GM19455 (cell line): ENCODE results near the gene CACNA2D4.

ENCODE experiments used
- ATAC-seq: cut with Tn5 transposase; IDR thresholded peaks from one replicate; pipeline ENCODE4 v1.9.1; 2021; ENCODE audit not compliant: unreplicated experiment

CACNA2D4 gene

DNA sequence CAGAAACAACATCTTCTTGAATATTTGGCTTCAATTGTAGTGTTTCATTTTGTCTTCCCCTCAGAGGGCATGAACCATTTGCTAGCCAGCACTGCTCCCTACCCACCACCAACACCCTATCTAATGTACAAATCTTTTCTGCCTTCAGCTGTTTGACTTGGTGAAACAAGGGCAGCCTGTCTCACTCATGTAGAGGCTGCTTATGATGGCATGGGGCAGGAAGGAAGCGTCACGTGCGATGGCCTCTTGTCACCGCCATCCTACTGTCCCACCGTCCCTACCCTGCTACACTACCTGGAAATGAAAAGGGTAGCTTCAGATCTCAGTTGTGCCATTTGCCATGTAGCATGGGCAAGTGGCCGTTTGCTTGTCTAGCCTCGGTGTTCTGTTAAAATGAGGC, 128.0 kb downstream of the CACNA2D4 start:
- ATAC-seq: no peak

DNA sequence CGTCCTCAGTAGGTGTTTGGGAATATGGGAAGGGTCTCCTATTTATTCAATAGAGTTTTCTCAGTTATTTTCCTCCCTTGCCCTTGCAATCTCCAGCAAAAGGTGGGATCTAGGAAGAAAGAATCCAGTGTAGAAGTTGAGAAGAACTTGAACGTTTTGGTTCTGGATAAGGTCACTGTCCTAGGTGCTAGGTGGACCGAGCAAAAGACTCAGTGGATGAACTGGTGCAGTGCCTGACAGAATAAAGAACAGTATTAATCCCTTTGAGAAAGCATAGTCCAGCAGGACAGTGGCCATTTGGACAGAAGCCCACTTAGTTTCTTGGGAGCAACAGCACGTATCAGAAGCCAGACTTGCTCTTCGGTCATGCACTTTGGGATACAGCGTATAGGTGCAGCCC, 130.7 kb downstream of the CACNA2D4 start:
- ATAC-seq: no peak

- ATAC-seq: no peak
Measured at GRCh38 chr12:1782215-1782614, 136.2 kb downstream of the CACNA2D4 start.

GRCh38 chr12:1781772-1782171, 136.7 kb downstream of the CACNA2D4 start:
- no peak for ATAC-seq

DNA sequence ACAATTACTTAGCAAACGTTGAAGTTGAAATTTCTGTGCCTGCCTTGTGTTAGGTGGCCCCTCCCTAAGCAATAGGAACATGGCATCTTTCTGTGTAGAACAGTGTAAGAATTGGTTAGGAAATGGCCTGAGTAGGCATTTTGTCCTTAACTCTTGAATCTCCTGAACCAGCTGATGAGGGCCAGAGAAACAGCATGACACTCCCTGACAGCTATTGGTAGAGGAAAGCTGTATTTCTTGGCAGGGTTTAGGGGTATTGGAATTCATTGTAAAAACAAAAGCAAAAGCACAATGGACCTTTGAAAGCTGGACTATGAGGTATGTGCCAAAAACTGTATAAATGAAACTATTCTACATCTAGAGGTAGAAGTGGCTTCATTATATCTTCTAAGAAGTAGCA, 138.7 kb downstream of the CACNA2D4 start:
- no peak for ATAC-seq

GRCh38 chr12:1778911-1779310, 139.5 kb downstream of the CACNA2D4 start:
- no peak for ATAC-seq

GRCh38 chr12:1777798-1778197, 140.7 kb downstream of the CACNA2D4 start:
- no peak for ATAC-seq

DNA sequence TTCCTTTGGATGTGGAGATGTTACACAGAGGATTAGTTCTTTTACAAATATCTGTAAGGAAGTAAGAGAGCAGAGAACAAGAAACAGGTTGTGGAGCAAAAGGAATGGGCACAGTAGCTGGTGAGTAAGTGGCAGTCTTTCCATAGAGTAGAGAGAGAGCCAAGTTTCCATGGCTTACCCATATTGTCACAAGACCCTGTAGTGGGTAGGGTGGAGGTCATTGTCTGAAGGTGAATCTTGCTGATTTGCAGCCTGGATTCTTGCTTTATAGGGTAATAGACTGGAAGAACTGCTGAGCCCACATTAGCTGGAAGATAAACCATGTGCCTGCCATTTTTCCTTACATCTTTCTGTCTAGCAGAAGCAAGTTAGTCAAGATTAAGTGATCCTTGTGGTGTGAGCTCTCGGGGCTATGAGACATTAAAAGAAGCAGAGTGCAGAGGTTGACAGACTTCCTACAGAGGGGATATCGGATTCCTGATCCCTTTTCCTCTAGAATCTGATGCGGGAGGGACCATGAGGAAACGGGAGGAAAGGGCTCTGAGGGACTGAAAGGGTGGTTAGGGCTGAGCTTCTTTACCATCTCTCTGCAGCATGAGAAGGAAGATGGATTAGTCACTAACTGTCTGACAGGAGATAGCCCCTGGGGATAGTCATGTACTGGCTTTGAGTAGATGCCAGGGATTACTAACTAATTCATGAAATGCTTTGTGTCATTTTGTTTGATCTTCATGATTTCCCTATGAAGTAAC, 142.1 kb downstream of the CACNA2D4 start:
- no peak for ATAC-seq

DNA sequence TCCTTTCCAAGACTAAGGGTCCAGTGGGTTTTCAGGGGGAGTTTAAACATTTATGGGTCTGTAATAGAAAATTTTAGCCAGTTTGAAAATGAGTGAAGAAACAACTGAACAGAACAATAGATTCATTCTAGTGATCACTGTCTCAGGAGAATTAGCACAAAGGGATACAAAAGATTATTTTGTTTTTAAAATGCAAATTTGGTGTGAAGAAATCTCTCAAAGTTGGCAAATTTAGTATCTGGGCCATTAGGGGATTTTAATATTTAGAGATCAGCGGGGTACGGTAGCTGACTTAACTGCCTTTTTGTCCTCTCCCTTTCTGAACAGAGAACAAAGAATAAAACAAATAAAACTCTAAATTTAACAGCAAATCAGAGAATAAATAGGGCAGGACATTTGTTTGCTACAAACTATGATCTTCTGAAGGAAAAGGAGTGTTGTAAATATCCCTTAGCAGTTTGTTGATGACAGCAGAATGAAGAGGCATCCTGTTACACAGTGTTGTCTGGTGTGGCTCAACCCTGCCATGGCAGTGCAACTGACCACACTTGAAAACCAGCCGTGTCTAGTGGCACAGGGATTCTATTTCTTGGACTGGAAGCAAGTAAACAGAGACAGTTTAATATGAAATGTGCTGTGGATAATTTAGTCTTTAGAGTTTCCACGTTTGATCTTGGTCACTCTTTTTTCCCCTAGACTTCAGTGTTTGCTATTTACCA, 144.4 kb downstream of the CACNA2D4 start:
- ATAC-seq: no peak

- ATAC-seq: no peak
Measured at GRCh38 chr12:1769809-1770494, 148.5 kb downstream of the CACNA2D4 start.

DNA sequence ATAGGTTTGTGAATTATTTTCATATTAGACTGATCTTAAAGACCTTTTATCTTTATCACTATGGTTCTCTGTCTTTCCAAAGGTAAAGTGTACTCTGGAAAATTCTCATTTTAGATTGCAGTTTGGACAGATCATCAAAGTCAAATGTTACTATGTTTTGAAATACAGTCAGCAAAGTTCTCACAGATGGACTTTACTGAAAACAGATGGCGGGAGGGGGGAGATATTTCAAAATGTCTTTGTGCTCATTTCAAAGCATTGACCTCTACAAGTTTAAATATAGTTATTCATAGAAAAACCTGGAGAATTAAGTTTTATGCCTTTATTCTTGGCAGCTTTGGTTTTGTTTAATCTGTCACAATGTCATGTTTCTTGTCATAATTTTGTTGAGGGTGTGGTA, 149.8 kb downstream of the CACNA2D4 start:
- no peak for ATAC-seq

DNA sequence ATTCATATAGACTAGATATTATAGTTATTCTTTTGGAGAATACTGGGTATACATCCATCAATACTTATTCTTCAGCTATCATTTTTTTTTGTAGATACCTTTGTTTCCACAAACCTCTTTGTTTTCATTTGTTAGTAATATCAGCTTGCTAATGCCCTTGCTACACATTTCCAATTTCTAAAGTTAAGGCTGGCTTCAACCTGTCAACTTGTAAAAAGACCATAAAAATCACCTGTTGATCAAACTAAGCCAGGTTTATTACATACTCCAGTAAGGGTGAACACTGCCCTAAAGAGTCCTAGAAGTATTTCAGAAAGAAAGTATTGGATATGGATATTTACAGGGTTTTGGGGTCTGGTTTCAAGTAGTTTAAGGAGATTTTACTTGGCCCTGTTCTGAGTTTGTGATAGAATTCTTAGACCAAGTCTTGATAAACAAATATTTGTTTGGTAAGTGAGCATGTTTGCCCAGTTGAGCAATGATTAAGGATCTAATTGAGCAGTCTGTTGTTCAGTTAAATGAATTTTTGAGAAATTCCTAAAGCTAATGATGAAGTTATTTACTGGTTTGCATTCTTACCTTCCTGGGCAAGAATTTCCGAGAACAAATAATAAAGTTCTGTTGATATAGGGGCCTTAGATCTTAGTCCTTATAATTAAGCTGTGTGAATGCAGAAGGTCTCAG, 150.9 kb downstream of the CACNA2D4 start:
- no peak for ATAC-seq

GRCh38 chr12:1766110-1766509, 152.3 kb downstream of the CACNA2D4 start:
- ATAC-seq: no peak

DNA sequence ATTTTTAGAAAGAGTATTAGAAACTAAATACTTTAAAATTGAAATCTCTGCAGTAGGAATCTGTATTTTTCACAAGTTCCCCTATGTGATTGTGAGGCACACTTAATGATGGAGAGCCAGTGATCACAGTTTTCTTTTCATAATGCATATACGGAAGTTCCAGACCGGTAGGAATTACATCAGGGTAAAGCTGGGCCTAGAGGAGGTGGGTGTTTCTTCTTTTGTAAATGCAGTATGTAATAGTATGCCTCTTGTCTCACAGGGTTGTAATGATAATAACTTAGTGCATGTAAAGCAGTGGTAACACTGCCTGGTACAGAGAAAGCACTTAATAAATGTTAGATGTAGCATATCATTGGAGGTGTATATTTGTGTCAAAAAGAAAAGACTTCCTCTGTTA, 155.3 kb downstream of the CACNA2D4 start:
- no peak for ATAC-seq

DNA sequence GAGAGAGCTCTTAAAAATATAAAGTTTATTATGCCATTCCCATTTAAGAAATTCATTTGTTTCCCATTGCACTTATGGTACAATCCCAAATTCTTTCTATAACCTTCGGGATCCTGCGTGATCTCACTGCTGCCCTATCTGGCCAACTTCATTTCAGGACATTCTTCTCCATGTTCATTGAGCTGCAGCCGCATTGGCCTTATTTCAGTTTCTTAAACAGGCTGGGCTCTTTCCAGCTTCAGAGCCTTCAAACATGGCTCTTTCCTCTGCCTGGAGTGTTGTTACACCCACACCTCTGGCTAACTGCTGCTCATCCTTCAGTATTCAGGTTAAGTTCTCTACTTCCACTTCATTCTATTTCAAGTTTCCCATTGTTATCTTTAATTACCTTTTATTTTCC, 156.6 kb downstream of the CACNA2D4 start:
- ATAC-seq: no peak

- ATAC-seq: no peak
Measured at GRCh38 chr12:1760566-1761382, 157.7 kb downstream of the CACNA2D4 start.

DNA sequence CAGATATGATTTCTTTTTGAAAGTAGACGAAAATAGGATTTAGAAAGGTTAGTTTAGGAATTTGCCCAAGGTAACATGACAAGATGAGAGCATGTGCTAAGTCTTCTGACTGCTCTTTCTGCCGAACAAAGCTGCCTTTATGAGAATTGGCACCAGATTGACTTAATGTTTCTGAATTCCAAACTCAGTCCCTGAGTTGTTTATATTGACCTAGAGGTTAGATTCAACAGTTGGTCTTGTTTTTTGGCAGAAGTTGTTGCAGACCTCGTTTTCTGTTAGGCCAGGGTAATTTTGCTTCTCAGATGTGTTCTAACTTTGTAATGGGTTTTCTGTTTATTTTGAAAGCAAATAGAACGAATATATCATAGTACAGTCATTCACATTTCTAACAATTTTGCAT, 159.6 kb downstream of the CACNA2D4 start:
- no peak for ATAC-seq

- ATAC-seq: no peak
Measured at GRCh38 chr12:1758376-1758775, 160.1 kb downstream of the CACNA2D4 start.

GRCh38 chr12:1750300-1750699, 168.2 kb downstream of the CACNA2D4 start:
- ATAC-seq: no peak

DNA sequence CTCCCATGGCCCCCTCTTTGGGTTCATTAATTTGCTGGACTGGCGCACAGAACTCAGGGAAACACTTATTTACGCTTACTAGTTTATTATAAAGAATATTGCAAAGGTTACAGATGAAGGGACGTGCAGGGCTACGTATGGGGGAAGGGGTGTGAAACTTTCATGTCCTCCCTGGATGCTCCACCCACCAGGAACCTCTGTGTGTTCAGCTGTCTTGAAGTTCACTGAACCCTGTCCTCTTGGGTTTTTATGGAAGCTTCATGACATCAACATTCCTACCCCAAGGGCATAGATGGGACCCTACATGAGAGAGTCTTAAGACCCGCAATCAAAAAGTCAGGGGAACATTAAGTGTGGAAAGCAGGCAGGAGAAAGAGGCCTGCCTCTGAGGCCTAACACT, 169.4 kb downstream of the CACNA2D4 start:
- ATAC-seq: no peak

DNA sequence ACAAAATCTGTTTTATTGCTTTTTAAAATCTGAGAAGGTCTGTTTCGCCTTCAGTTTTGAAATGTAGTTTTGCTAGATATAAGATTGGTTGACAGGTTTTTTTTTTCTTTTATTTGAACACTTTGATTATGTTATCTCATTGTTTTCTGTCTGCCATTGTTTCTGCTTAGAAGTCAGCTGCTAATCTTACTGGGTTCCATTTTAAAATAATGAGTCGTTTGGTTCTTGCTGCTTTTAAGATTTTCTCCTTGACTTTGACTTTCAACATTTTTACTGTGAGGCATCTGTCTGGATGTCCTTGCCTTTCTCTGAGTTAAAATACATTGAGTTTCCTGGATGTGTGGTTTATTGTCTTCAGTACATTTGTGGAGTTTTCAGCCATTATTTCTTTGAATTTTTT, 170.8 kb downstream of the CACNA2D4 start:
- ATAC-seq: no peak
